ENCODE measurements around the gene PGF. TPM values are rescaled to one million over a fixed set of nuclear protein-coding genes. Genes with fewer than 3 reads are reported as not detected.

PGF gene
- total and polyA plus RNA-seq, 2 of the 13 experiments (the other 11 are each of a cell fraction or from before 2014, with no cell fraction given) = 10.7 to 27.5 TPM

DNA sequence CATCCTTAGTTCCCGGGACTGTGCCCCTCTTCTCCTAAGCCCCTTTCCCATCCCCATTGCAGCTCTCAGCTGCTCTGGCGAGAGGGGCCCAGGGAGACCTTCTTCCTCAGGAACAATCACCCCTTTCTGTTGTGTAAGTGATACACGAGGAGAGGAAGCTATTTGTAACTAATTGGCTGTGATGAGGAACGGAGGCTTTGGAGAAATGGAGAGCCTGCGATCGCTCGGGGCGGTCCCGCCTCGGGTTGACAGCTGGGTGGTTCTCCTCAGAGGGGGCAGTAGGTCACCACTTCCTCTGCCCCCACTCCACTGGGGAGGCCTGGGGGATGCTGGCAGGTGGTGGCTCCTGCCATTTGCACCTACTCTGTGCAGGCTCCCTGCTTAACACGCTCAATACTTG is 6.6 kb upstream of the PGF start:
- Histone ChIP-seq H3K4me1 (ENCODE audit: insufficient read depth, low read length) (peaks cover 30% of the 10 kb centered on the region), H2AFZ (ENCODE audit: low read length) (no peak overlapping the region), H3K9ac (ENCODE audit: insufficient read depth, low read depth, low read length) (no peak overlapping the region), H3K27ac (ENCODE audit: extremely low read length, insufficient read depth, low read length) (no peak overlapping the region), H4K20me1 (ENCODE audit: insufficient read depth, low read length) (no peaks in the 10 kb centered on the region), H3K27me3 (ENCODE audit: control insufficient read depth in 1 of 2, insufficient read depth in 2 of 2, low read length in 2 of 2) (peaks cover 3 to 32% of the 10 kb centered on the region in 2 experiments; a peak in 3 of 5 replicates), H3K79me2 (ENCODE audit: insufficient read depth, low read length) (no peaks in the 10 kb centered on the region), H3K4me2 (ENCODE audit: low read depth, low read length) (no peak overlapping the region), H3K36me3 (replicated peaks in 1 of 2; ENCODE audit: control insufficient read depth in 1 of 2, insufficient read depth in 2 of 2, low read length in 2 of 2) (no peaks in the 10 kb centered on the region), H3K9me3 (ENCODE audit: low read length) (no peaks in the 10 kb centered on the region), H3K4me3 (replicated peaks in 1 of 3; ENCODE audit: insufficient read depth in 1 of 3, low read depth in 2 of 3, low read length in 3 of 3) (no peak overlapping the region)
- ChIA-PET POLR2A (no interaction called here), CTCF (ENCODE audit: low intra/inter-chr PET ratio, low total read pairs) (no interaction called here)
- in situ Hi-C loops (cut with HindIII; ENCODE audit: extremely low pct_ligation_motif_present, low pct_unique_long_range_greater_than_20kb) (no loop called here), intact Hi-C loops (cut with micrococcal nuclease; ENCODE audit: unreplicated experiment) (no loop called here)
- 16% methylated on average over 7 of the region's 11 CpGs for WGBS (ENCODE audit: low lambda C conversion rate)
- no TSS peak for BruUV-seq (replicated peaks)
- no peak for TF ChIP-seq ZNF331 (CRISPR knock-in tag; IDR thresholded peaks at IDR 0.05)
- no peak for TF ChIP-seq ZNF138 (CRISPR knock-in tag; IDR thresholded peaks at IDR 0.05; ENCODE audit: low read depth)
- TF ChIP-seq EHMT2 (IDR thresholded peaks at IDR 0.05; ENCODE audit: borderline replicate concordance, low read depth, low read length) = no peak
- TF ChIP-seq GATA4 (IDR thresholded peaks at IDR 0.05; ENCODE audit: borderline replicate concordance, low read depth) = no peak
- TF ChIP-seq, protein P1, sequence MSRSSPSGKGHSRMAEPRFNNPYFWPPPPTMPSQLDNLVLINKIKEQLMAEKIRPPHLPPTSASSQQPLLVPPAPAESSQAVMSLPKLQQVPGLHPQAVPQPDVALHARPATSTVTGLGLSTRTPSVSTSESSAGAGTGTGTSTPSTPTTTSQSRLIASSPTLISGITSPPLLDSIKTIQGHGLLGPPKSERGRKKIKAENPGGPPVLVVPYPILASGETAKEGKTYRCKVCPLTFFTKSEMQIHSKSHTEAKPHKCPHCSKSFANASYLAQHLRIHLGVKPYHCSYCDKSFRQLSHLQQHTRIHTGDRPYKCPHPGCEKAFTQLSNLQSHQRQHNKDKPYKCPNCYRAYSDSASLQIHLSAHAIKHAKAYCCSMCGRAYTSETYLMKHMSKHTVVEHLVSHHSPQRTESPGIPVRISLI (CRISPR knock-in tag; IDR thresholded peaks at IDR 0.05; ENCODE audit: borderline replicate concordance) = no peak
- DNase-seq (ENCODE audit: low spot score) (no peak), FAIRE-seq (no peak), ATAC-seq (no peak)

DNA sequence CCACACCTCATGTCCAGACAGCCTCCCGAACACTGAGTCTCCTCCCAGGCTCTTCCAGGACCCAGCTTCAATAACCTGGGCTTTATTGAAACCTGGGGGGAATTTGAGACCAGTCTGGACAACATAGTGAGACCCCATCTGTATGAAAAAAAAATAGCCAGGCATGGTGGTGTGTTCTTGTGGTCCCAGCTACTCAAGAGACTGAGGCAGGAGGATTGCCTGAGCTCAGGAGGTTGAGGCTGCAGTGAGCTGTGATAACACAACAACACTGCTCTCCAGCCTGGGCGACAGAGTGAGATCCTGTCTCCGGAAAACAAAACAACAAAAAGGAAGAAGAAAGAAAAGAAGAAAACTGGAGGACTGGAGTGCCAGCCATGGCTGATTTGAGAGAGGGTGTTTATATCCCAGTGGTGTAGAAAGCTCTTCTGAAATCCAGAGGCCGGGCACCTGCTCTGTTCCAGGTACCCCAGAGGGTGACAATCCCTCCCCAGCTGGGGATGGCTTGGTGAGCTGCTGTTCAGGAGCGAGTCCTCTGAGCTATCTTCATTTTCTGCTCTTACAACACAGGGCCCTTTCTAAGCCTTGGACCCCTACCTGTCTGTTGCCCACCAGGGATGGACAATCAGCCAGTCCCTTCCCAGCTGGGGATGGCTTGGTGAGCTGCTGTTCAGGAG is 6.0 kb upstream of the PGF start:
- Histone ChIP-seq H3K36me3 (replicated peaks in 1 of 2; ENCODE audit: control insufficient read depth in 1 of 2, insufficient read depth in 2 of 2, low read length in 2 of 2) (no peaks in the 10 kb centered on the region), H3K4me2 (ENCODE audit: low read depth, low read length) (no peak overlapping the region), H3K27me3 (ENCODE audit: control insufficient read depth in 1 of 2, insufficient read depth in 2 of 2, low read length in 2 of 2) (peaks cover 3 to 32% of the 10 kb centered on the region in 2 experiments; a peak in 3 of 5 replicates), H3K9me3 (ENCODE audit: low read length) (no peaks in the 10 kb centered on the region), H3K4me1 (ENCODE audit: insufficient read depth, low read length) (peaks cover 37% of the 10 kb centered on the region), H3K4me3 (replicated peaks in 1 of 3; ENCODE audit: insufficient read depth in 1 of 3, low read depth in 2 of 3, low read length in 3 of 3) (no peak overlapping the region), H4K20me1 (ENCODE audit: insufficient read depth, low read length) (no peaks in the 10 kb centered on the region), H3K27ac (ENCODE audit: extremely low read length, insufficient read depth, low read length) (no peak overlapping the region), H2AFZ (ENCODE audit: low read length) (no peak overlapping the region), H3K9ac (ENCODE audit: insufficient read depth, low read depth, low read length) (no peak overlapping the region), H3K79me2 (ENCODE audit: insufficient read depth, low read length) (no peaks in the 10 kb centered on the region)
- in situ Hi-C loops (cut with HindIII; ENCODE audit: extremely low pct_ligation_motif_present, low pct_unique_long_range_greater_than_20kb) = no loop called here
- no peak for DNase-seq (ENCODE audit: low spot score)
- FAIRE-seq = no peak
- intact Hi-C loops (cut with micrococcal nuclease; ENCODE audit: unreplicated experiment) = no loop called here
- no peak for ATAC-seq
- ChIA-PET CTCF (ENCODE audit: low intra/inter-chr PET ratio, low total read pairs) (no interaction called here), POLR2A (no interaction called here)
- 45% methylated on average over 3 of the region's 5 CpGs for WGBS (ENCODE audit: low lambda C conversion rate)
- BruUV-seq (replicated peaks) = no TSS peak
- TF ChIP-seq, protein P2, sequence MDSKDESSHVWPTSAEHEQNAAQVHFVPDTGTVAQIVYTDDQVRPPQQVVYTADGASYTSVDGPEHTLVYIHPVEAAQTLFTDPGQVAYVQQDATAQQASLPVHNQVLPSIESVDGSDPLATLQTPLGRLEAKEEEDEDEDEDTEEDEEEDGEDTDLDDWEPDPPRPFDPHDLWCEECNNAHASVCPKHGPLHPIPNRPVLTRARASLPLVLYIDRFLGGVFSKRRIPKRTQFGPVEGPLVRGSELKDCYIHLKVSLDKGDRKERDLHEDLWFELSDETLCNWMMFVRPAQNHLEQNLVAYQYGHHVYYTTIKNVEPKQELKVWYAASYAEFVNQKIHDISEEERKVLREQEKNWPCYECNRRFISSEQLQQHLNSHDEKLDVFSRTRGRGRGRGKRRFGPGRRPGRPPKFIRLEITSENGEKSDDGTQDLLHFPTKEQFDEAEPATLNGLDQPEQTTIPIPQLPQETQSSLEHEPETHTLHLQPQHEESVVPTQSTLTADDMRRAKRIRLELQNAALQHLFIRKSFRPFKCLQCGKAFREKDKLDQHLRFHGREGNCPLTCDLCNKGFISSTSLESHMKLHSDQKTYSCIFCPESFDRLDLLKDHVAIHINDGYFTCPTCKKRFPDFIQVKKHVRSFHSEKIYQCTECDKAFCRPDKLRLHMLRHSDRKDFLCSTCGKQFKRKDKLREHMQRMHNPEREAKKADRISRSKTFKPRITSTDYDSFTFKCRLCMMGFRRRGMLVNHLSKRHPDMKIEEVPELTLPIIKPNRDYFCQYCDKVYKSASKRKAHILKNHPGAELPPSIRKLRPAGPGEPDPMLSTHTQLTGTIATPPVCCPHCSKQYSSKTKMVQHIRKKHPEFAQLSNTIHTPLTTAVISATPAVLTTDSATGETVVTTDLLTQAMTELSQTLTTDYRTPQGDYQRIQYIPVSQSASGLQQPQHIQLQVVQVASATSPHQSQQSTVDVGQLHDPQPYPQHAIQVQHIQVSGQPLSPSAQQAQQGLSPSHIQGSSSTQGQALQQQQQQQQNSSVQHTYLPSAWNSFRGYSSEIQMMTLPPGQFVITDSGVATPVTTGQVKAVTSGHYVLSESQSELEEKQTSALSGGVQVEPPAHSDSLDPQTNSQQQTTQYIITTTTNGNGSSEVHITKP (CRISPR knock-in tag; IDR thresholded peaks at IDR 0.05; ENCODE audit: low read depth) = no peak
- no peak for TF ChIP-seq ZBTB1 (CRISPR knock-in tag; IDR thresholded peaks at IDR 0.05; ENCODE audit: borderline replicate concordance)
- TF ChIP-seq ZKSCAN8 (CRISPR knock-in tag; IDR thresholded peaks at IDR 0.05; ENCODE audit: borderline replicate concordance) = no peak
- TF ChIP-seq AGO1 (IDR thresholded peaks at IDR 0.05; ENCODE audit: low read depth, low read length, poor library complexity, severe bottlenecking) = no peak
- TF ChIP-seq REXO4 (CRISPR knock-in tag; IDR thresholded peaks at IDR 0.05; ENCODE audit: borderline replicate concordance) = no peak
- TF ChIP-seq ZNF451 (CRISPR knock-in tag; IDR thresholded peaks at IDR 0.05) = no peak
- no peak for TF ChIP-seq NBN (conservative IDR thresholded peaks at IDR 0.05)
